Endodermal cell (in vitro differentiated cells): Measurements from ENCODE around the gene TTLL11. TPM values are rescaled to one million over a fixed set of nuclear protein-coding genes. Genes with fewer than 3 reads are reported as not detected.

ENCODE experiments used
- DNase-seq: peaks from one replicate; pipeline ENCODE4 v3.0.0-alpha.2; 2017
- H3K27ac ChIP-seq: 2 replicates; pipeline ENCODE4 v1.5.1; 2013; ENCODE audit warnings: mild to moderate bottlenecking, low read depth, low read length, moderate library complexity
- H3K27me3 ChIP-seq: 2 replicates; pipeline ENCODE4 v1.6.1; 2013; ENCODE audit warnings: mild to moderate bottlenecking, low read length, moderate library complexity; ENCODE audit not compliant: insufficient read depth, control insufficient read depth, poor library complexity, severe bottlenecking
- H3K36me3 ChIP-seq: 2 replicates; pipeline ENCODE4 v1.7.0; 2013; ENCODE audit warnings: mild to moderate bottlenecking, low read length, moderate library complexity; ENCODE audit not compliant: control insufficient read depth, insufficient read depth
- H3K4me1 ChIP-seq: one replicate; pipeline ENCODE4 v1.7.0; 2013; ENCODE audit warnings: low read length; ENCODE audit not compliant: control insufficient read depth, insufficient read depth
- H3K4me3 ChIP-seq: 2 replicates; pipeline ENCODE4 v1.5.1; 2013; ENCODE audit warnings: mild to moderate bottlenecking, low read length, moderate library complexity
- H3K9ac ChIP-seq: 2 replicates; pipeline ENCODE4 v1.6.1; 2013; ENCODE audit warnings: mild to moderate bottlenecking, low read length, moderate library complexity; ENCODE audit not compliant: poor library complexity, severe bottlenecking; ENCODE audit errors: extremely low read depth
- H3K9me3 ChIP-seq: 2 replicates; pipeline ENCODE4 v1.6.1; 2013; ENCODE audit warnings: mild to moderate bottlenecking, low read length, moderate library complexity; ENCODE audit not compliant: control insufficient read depth
- H3K27ac Mint-ChIP-seq: 2 replicates; pipeline ENCODE4 v1.8.0; 2020; ENCODE audit warnings: mixed read lengths
- H3K27me3 Mint-ChIP-seq: 2 replicates; pipeline ENCODE4 v1.8.0; 2021; ENCODE audit warnings: mild to moderate bottlenecking, mixed read lengths; ENCODE audit not compliant: insufficient read depth
- H3K36me3 Mint-ChIP-seq: 2 replicates; pipeline ENCODE4 v1.8.0; 2020; ENCODE audit warnings: low read depth, mixed read lengths
- H3K4me1 Mint-ChIP-seq: 2 replicates; pipeline ENCODE4 v1.8.0; 2020; ENCODE audit warnings: mixed read lengths
- H3K4me3 Mint-ChIP-seq: 2 replicates; pipeline ENCODE4 v1.8.0; 2020; ENCODE audit warnings: mild to moderate bottlenecking, moderate library complexity, mixed read lengths
- H3K9me3 Mint-ChIP-seq: 2 replicates; pipeline ENCODE4 v1.8.0; 2020; ENCODE audit warnings: mild to moderate bottlenecking, mixed read lengths
- CTCF ChIP-seq: fragments of 200-600 bp; sonication (generic); conservative IDR thresholded peaks from 2 replicates; pipeline ENCODE4 v1.5.0; 2021; ENCODE audit warnings: antibody characterized with exemption, mild to moderate bottlenecking
- WGBS, 2 experiments: methylation state at CpG; one replicate each; pipeline versions ENCODE4 v1.1.5 to v1.1.7; 2013; ENCODE audit warnings: missing lambda C conversion rate in 2 of 2, mixed read lengths in 1 of 2; ENCODE audit not compliant: insufficient coverage in 1 of 2, insufficient read length in 1 of 2; 5-methylcytosine and 5-hydroxymethylcytosine counted together
- total RNA-seq, 2 donors: library from RNA; stranded (reverse); fragmentation: NEBNext Ultra II Directional in 1 of 2; extraction: Animal tissue kit (Norgen Biotek cat#: 25700) in 1 of 2; gene quantifications; 2 replicates in 1 of 2; 3 replicates in 1 of 2; pipeline ENCODE4 v1.2.1, GENCODE V29; 2021

The TTLL11 gene
- total RNA-seq, 2 donors from 2014 or later, result 0.68 TPM; not detected in 1

- Mint-ChIP-seq H3K4me1 (peaks cover 23% of the 10 kb centered on the region), H3K27me3 (peaks cover 12% of the 10 kb centered on the region), H3K9me3 (no peaks in the 10 kb centered on the region), H3K4me3 (no peak overlapping the region), H3K36me3 (no peaks in the 10 kb centered on the region), H3K27ac (no peak overlapping the region)
- H3K9me3 ChIP-seq, result no peaks in the 10 kb centered on the region
- WGBS, 2 experiments, result 44 to 84% methylated on average over 1 to 3 of the region's 3 CpGs
- no peak overlapping the region for H3K4me3 ChIP-seq
- H3K4me1 ChIP-seq, result no peaks in the 10 kb centered on the region
- H3K9ac ChIP-seq, result no peak overlapping the region
- no peak overlapping the region for H3K27ac ChIP-seq
- no peak for TF ChIP-seq CTCF
- DNase-seq, result peak; percentile 47
- H3K36me3 ChIP-seq, result no peaks in the 10 kb centered on the region
- peaks cover 23% of the 10 kb centered on the region for H3K27me3 ChIP-seq
Observed at GRCh38 chr9:121836366-121836885, 256.7 kb downstream of the TTLL11 start.

- Mint-ChIP-seq H3K27me3 (peaks cover 7% of the 10 kb centered on the region), H3K27ac (no peak overlapping the region), H3K36me3 (no peaks in the 10 kb centered on the region), H3K4me3 (no peak overlapping the region), H3K9me3 (no peaks in the 10 kb centered on the region), H3K4me1 (peaks cover 23% of the 10 kb centered on the region)
- no peak overlapping the region for H3K9ac ChIP-seq
- no peaks in the 10 kb centered on the region for H3K9me3 ChIP-seq
- H3K36me3 ChIP-seq, result no peaks in the 10 kb centered on the region
- WGBS, 2 experiments, result 86 to 89% methylated on average over 5 of the region's 5 CpGs
- peaks cover 23% of the 10 kb centered on the region for H3K27me3 ChIP-seq
- H3K4me3 ChIP-seq, result no peak overlapping the region
- no peaks in the 10 kb centered on the region for H3K4me1 ChIP-seq
- H3K27ac ChIP-seq, result no peak overlapping the region
- peak; percentile 56 for DNase-seq
- TF ChIP-seq CTCF, result no peak
Observed at GRCh38 chr9:121835587-121836365, 257.3 kb downstream of the TTLL11 start.

GRCh38 chr9:121833061-121833460, 260.0 kb downstream of the TTLL11 start:
- peaks cover 6% of the 10 kb centered on the region for H3K27me3 Mint-ChIP-seq
- H3K9ac ChIP-seq, result no peak overlapping the region
- no peaks in the 10 kb centered on the region for H3K9me3 Mint-ChIP-seq
- 91 to 93% methylated on average over 2 to 9 of the region's 9 CpGs for WGBS, 2 experiments
- H3K4me3 Mint-ChIP-seq, result no peak overlapping the region
- no peak overlapping the region for H3K4me3 ChIP-seq
- TF ChIP-seq CTCF, result no peak
- no peaks in the 10 kb centered on the region for H3K9me3 ChIP-seq
- H3K36me3 ChIP-seq, result no peaks in the 10 kb centered on the region
- no peak overlapping the region for H3K27ac ChIP-seq
- H3K4me1 Mint-ChIP-seq, result peaks cover 23% of the 10 kb centered on the region
- H3K36me3 Mint-ChIP-seq, result no peaks in the 10 kb centered on the region
- H3K4me1 ChIP-seq, result no peaks in the 10 kb centered on the region
- H3K27ac Mint-ChIP-seq, result no peak overlapping the region
- H3K27me3 ChIP-seq, result peaks cover 19% of the 10 kb centered on the region
- DNase-seq, result peak; percentile 23
